RWPE1 (cell line): ENCODE measurements around the gene GRK1.

Experiments
- CTCF ChIA-PET: fragments of 350-600 bp; sonication (Branson Sonifier 250); formaldehyde crosslinking; extraction: SDS; loops from one replicate; lab custom pipeline; 2021; lab: Yijun Ruan, JAX
- POLR2A ChIA-PET: fragments of 400-600 bp; formaldehyde crosslinking; extraction: SDS; loops from one replicate; lab custom pipeline; 2020; ENCODE audit warnings: antibody characterized with exemption; ENCODE audit not compliant: low non-redundant PET; lab: Yijun Ruan, JAX
- DNase-seq: peaks from one replicate; pipeline ENCODE4 v3.0.0; 2012; ENCODE audit warnings: low spot score
- H3K27ac ChIP-seq: fragments of 450-650 bp; 2 replicates; pipeline ENCODE4 v1.5.1; 2017
- TF ChIP-seq, protein P1 (sequence below): fragments of 450-650 bp; conservative IDR thresholded peaks from 2 replicates; pipeline ENCODE4 v1.5.1; 2017; ENCODE audit warnings: low read depth, mild to moderate bottlenecking

The GRK1 gene

DNA sequence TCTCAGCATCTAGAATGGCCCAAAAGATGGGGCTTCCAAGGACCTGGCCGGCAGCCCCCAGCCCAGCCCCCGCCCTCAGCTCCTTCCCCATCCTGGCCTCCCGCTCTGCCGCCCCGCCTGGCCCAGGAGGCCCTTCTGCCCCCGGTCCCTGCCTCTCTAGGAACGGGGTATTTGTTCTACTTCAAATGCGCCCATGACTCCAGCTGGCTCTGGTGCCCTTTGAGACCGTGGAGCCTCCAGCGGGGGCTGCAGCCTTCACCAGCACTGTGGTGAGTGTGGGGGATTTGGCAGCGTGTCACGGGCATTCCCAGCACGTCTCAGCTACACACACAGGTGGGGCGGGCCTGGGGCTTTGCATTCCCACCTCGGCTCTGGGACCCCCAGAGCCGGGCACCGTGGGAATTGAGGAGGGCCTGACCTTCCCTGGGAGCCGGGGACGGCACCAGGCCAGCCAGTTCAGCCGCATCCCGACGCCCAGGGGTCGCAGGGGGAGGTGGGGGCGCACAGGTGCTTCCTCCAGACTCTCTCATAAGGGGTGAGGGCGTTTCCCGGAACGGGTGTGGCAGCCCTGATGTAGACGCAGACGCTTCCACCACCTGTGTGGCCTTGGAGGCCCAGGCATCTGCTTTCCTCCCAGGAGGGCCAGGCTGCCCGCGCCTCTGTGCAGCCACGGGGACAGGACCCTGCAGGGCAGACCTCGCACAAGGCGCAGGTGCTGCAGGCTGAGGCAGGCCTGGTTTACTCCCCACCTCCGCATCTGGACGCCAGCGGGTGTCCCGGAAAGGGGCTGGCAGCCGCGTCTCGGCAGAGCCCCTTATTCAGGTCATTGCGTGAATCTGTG is 10.0 kb upstream of the GRK1 start:
- ChIA-PET POLR2A (no interaction called here), CTCF (no interaction called here)
- TF ChIP-seq, protein P1, sequence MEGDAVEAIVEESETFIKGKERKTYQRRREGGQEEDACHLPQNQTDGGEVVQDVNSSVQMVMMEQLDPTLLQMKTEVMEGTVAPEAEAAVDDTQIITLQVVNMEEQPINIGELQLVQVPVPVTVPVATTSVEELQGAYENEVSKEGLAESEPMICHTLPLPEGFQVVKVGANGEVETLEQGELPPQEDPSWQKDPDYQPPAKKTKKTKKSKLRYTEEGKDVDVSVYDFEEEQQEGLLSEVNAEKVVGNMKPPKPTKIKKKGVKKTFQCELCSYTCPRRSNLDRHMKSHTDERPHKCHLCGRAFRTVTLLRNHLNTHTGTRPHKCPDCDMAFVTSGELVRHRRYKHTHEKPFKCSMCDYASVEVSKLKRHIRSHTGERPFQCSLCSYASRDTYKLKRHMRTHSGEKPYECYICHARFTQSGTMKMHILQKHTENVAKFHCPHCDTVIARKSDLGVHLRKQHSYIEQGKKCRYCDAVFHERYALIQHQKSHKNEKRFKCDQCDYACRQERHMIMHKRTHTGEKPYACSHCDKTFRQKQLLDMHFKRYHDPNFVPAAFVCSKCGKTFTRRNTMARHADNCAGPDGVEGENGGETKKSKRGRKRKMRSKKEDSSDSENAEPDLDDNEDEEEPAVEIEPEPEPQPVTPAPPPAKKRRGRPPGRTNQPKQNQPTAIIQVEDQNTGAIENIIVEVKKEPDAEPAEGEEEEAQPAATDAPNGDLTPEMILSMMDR, result no peak
- H3K27ac ChIP-seq, result no peak overlapping the region
- DNase-seq, result no peak

DNA sequence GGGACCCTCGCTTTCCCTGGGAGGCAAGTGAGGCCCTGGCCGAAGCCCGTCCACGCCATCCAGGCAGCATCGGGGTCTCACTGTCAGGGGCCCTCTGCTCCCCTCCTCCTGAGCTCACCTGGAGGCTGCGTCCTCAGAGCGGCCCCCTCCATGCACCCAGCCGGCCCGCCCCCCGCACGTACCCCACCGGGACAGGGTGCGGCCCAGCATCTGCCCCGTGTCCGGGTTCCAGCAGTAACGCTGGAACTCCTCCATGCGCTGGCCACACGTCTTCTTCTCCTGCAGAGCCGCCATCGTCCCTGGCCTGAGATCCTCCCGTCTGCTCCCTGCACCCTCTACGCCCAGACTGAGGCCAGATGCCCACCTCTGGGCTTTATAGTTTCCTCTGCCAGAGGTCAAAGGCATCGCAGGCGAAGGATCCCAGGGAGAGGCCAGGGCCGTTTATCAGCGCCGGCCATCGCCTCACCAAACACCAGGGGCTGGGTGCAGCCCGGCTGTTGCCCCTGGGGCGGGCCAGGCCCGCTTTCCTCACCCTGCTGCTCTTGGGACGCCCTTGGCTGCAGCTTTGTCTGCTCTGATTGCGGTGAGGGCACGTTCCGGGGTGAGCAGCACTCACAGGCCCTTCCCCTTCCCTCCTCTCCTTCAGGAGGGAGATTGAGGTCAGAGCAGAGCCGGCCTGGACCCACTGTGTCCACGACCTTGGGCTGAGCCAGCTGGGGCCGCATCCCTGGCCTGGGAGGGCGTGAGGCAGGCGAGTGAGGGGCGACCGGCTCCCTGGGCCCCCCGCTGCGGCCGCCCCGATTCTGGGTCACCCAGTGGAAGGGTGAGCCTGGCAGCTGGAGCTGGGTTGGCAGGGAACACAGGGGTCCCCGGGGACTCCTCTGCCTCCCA is 8.9 kb upstream of the GRK1 start, which contains the start of gene ATP4B:
TSS of gene ATP4B (minus strand) at position 348 of the 891 bp plus-strand sequence. CDS start at position 294, 54 bp downstream.
- TF ChIP-seq, protein P1, result no peak
- ChIA-PET CTCF (no interaction called here), POLR2A (no interaction called here)
- no peak within 1 kb of the TSS for H3K27ac ChIP-seq
- no peak for DNase-seq

DNA sequence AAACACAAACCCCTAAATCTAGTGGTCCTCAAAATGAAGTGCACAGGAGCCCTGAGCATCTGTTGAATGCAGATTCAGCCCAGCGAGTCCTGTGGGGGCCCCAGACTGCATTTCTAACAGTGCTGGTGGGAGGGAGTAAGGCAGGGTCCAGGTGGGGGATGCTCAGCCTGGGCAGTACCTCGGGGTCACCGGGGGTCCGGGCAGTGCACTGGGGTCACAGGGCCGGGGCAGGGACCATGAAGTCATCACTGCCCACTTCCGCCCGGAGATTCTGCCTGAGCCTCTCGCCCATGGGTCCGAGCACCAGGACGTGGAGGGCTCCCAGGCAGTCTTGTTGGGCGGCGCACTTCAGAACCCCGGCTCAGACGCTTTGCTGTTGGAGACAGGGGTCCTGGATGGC is 8.2 kb upstream of the GRK1 start:
- no peak for DNase-seq
- TF ChIP-seq, protein P1, result no peak
- CTCF ChIA-PET, result no interaction called here
- POLR2A ChIA-PET, result no interaction called here
- no peak overlapping the region for H3K27ac ChIP-seq

DNA sequence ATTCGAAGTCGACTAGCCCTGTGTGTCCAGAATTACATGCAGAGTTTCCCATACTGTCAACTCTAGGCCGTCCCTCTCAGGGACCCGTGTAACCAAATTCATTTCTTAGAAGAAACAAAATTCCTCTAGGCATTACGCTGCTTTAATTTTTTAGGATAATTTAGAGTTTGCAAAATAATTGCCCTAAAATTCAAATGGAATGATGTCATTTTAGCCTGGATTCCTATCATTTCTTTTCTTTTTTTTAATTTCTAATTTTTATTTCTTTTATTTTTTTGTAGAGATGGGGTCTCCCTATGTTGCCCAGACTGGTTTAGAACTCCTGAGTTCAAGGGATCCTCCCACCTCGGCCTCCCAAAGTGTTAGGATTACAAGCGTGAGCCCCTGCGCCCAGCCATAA is 7.7 kb upstream of the GRK1 start:
- no peak for DNase-seq
- H3K27ac ChIP-seq, result no peak overlapping the region
- TF ChIP-seq, protein P1, result no peak
- POLR2A ChIA-PET, result no interaction called here
- CTCF ChIA-PET, result no interaction called here

DNA sequence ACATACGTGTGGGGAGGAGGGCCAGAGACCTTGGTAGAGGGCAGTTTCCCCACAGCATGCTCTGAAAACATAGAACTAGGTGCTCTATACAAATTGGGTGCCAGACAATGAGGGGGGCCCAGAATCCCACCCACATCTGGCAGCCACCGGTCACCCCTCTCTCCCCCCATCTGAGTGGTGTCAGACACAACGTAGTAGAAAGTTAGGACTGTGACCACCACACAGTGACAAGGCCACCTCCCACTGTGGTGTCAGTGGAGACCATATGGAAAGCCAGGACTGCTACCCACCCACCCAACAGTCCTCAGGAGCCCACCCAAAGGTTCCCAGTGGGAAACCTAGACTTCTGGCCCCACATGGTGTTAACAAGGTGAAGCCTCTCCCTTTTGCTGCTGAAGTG is 7.0 kb upstream of the GRK1 start:
- ChIA-PET POLR2A (no interaction called here), CTCF (interaction anchor here (0.8 kb wide), 1 partner anchor 243 kb away, joined by 4 read pairs; no protein-coding TSS in a partner anchor)
- no peak for DNase-seq
- TF ChIP-seq, protein P1, result no peak
- no peak overlapping the region for H3K27ac ChIP-seq

DNA sequence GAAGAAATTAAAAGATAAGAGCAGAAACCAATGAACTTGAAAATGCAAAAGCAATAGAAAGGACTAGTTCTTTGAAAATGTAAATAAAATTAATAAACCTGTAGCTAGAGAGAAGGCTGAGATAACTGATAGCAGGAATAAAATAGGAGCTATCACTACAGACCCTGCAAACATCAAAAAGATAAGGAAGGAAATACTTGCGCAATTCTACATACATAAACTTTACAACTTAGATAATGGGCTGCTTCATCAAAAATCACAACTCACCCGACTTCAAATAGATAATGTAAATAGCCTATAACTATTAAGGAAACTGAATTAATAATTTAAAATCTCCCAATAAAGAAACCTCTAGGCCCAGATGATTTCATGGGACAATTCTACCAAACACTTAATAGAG is 5.5 kb upstream of the GRK1 start:
- CTCF ChIA-PET, result interaction anchor here (0.6 to 0.7 kb wide), 2 partner anchors 143 to 222 kb away, joined by 3 to 4 read pairs; no protein-coding TSS in a partner anchor
- POLR2A ChIA-PET, result no interaction called here
- H3K27ac ChIP-seq, result no peak overlapping the region
- no peak for DNase-seq
- TF ChIP-seq, protein P1, result no peak
